ENCODE data around the gene CAPN7.

The CAPN7 gene

GRCh38 chr3:15204005-15204404 lies 2.0 kb upstream of the CAPN7 start:
- DNase-seq = no peak

- no peak for DNase-seq
Observed at GRCh38 chr3:15205482-15205933, 538 bp upstream of the CAPN7 start.

- DNase-seq = no peak
Observed at GRCh38 chr3:15206662-15207576, 873 bp downstream of the CAPN7 start.

- no peak for DNase-seq
Observed at GRCh38 chr3:15207836-15208504, 1.9 kb downstream of the CAPN7 start.

- DNase-seq = no peak
Observed at GRCh38 chr3:15211937-15212336, 5.9 kb downstream of the CAPN7 start.

- no peak for DNase-seq
Observed at GRCh38 chr3:15214758-15215157, 8.7 kb downstream of the CAPN7 start.

GRCh38 chr3:15215996-15216395 lies 9.9 kb downstream of the CAPN7 start:
- DNase-seq = no peak

GRCh38 chr3:15216501-15216900 lies 10.5 kb downstream of the CAPN7 start:
- no peak for DNase-seq

GRCh38 chr3:15217011-15217671 lies 11.1 kb downstream of the CAPN7 start:
- DNase-seq = no peak

GRCh38 chr3:15217841-15218267 lies 11.8 kb downstream of the CAPN7 start:
- DNase-seq = no peak

- DNase-seq = no peak
Observed at GRCh38 chr3:15218689-15219088, 12.6 kb downstream of the CAPN7 start.

GRCh38 chr3:15220056-15220455 lies 14.0 kb downstream of the CAPN7 start:
- no peak for DNase-seq

- no peak for DNase-seq
Observed at GRCh38 chr3:15220661-15221060, 14.6 kb downstream of the CAPN7 start.

- DNase-seq = no peak
Observed at GRCh38 chr3:15221574-15222217, 15.7 kb downstream of the CAPN7 start.

- DNase-seq = no peak
Observed at GRCh38 chr3:15223685-15224572, 17.9 kb downstream of the CAPN7 start.

- no peak for DNase-seq
Observed at GRCh38 chr3:15228147-15228546, 22.1 kb downstream of the CAPN7 start.

- DNase-seq = no peak
Observed at GRCh38 chr3:15229262-15229661, 23.2 kb downstream of the CAPN7 start.

- no peak for DNase-seq
Observed at GRCh38 chr3:15241341-15241740, 35.3 kb downstream of the CAPN7 start.

GRCh38 chr3:15243822-15244482 lies 37.9 kb downstream of the CAPN7 start:
- DNase-seq = no peak

- no peak for DNase-seq
Observed at GRCh38 chr3:15246186-15246585, 40.1 kb downstream of the CAPN7 start.

- DNase-seq = no peak
Observed at GRCh38 chr3:15253023-15253697, 47.1 kb downstream of the CAPN7 start.

Data from activated CD4-positive, CD25-positive, alpha-beta regulatory T cell treated with anti-CD3 and anti-CD28 coated beads, Interleukin-2, amount 50 U/mL, for 72 hours (primary cell).